Neural cell (in vitro differentiated cells): ENCODE results near the gene NR2C1. TPM values are rescaled to one million over a fixed set of nuclear protein-coding genes. Genes with fewer than 3 reads are reported as not detected.

ENCODE experiments used
- H2AFZ ChIP-seq: fragments of 200-600, 300-800 bp; sonication (generic), shearing (Covaris generic); 2 replicates; pipeline ENCODE4 v1.6.0; 2014; ENCODE audit warnings: low read depth, mild to moderate bottlenecking, antibody characterized with exemption, low read length, moderate library complexity
- H3F3A ChIP-seq: fragments of 200-600 bp; shearing (Covaris generic); 2 replicates; pipeline ENCODE4 v1.6.1; 2016; ENCODE audit warnings: mild to moderate bottlenecking, moderate library complexity, mixed read lengths, antibody characterized with exemption, low read length; ENCODE audit not compliant: insufficient read depth, poor library complexity, severe bottlenecking
- H3K27ac ChIP-seq: fragments of 200-600, 300-800 bp; sonication (generic), shearing (Covaris generic); 2 replicates; pipeline ENCODE4 v1.5.1; 2014; ENCODE audit warnings: mild to moderate bottlenecking, low read length, moderate library complexity
- H3K27me3 ChIP-seq: fragments of 300-800, 200-600 bp; sonication (generic), shearing (Covaris generic); 2 replicates; pipeline ENCODE4 v1.6.0; 2014; ENCODE audit warnings: mild to moderate bottlenecking, low read depth, low read length, moderate library complexity; ENCODE audit not compliant: insufficient read depth
- H3K36me3 ChIP-seq: fragments of 300-800, 200-600 bp; sonication (generic), shearing (Covaris generic); 2 replicates; pipeline ENCODE4 v1.5.1; 2014; ENCODE audit warnings: mild to moderate bottlenecking, antibody characterized with exemption, low read length, moderate library complexity; ENCODE audit not compliant: insufficient read depth
- H3K4me2 ChIP-seq: fragments of 300-800, 200-600 bp; sonication (generic), shearing (Covaris generic); 2 replicates; pipeline ENCODE4 v1.6.0; 2014; ENCODE audit warnings: mild to moderate bottlenecking, low read length
- H3K4me3 ChIP-seq: fragments of 300-800, 200-600 bp; sonication (generic), shearing (Covaris generic); 2 replicates; pipeline ENCODE4 v1.5.1; 2014; ENCODE audit warnings: mild to moderate bottlenecking, low read length, moderate library complexity
- H3K79me2 ChIP-seq: fragments of 200-600 bp; shearing (Covaris generic); replicated peaks from 2 replicates; pipeline ENCODE4 v1.6.0; 2014; ENCODE audit warnings: mild to moderate bottlenecking, low read length, moderate library complexity; ENCODE audit not compliant: insufficient read depth
- H3K9ac ChIP-seq: fragments of 300-800, 200-600 bp; sonication (generic), shearing (Covaris generic); 2 replicates; pipeline ENCODE4 v1.6.1; 2016; ENCODE audit warnings: mild to moderate bottlenecking, low read length, mixed read lengths
- H3K9me2 ChIP-seq: fragments of 200-600 bp; shearing (Covaris generic); 2 replicates; pipeline ENCODE4 v1.6.1; 2016; ENCODE audit warnings: mild to moderate bottlenecking, low read length, mixed read lengths; ENCODE audit not compliant: insufficient read depth
- H3K9me3 ChIP-seq: fragments of 200-600, 300-800 bp; sonication (generic), shearing (Covaris generic); 2 replicates; pipeline ENCODE4 v1.6.1; 2016; ENCODE audit warnings: mild to moderate bottlenecking, mixed run types, low read length, moderate library complexity, mixed read lengths
- H4K20me1 ChIP-seq: fragments of 200-600 bp; shearing (Covaris generic); 2 replicates; pipeline ENCODE4 v1.6.1; 2016; ENCODE audit warnings: mild to moderate bottlenecking, mixed run types; ENCODE audit not compliant: insufficient read depth
- CTCF ChIP-seq: fragments of 450-650 bp; IDR thresholded peaks from 2 replicates; pipeline ENCODE4 v1.5.1; 2014; ENCODE audit warnings: antibody characterized with exemption, mild to moderate bottlenecking, moderate library complexity; ENCODE audit not compliant: poor library complexity, severe bottlenecking
- EP300 ChIP-seq: fragments of 450-650 bp; conservative IDR thresholded peaks from 2 replicates; pipeline ENCODE4 v1.6.1; 2014; ENCODE audit warnings: antibody characterized with exemption, mild to moderate bottlenecking, moderate library complexity; ENCODE audit not compliant: poor library complexity, severe bottlenecking
- EZH2 ChIP-seq: fragments of 200-600, 300-800 bp; shearing (Covaris generic), sonication (generic); IDR thresholded peaks from 2 replicates; pipeline ENCODE4 v1.6.1; 2014; ENCODE audit warnings: antibody characterized with exemption, low read length, borderline replicate concordance, mild to moderate bottlenecking; ENCODE audit not compliant: insufficient read depth, poor library complexity, severe bottlenecking
- MXI1 ChIP-seq: fragments of 450-650 bp; conservative IDR thresholded peaks from 2 replicates; pipeline ENCODE4 v1.6.1; 2014; ENCODE audit warnings: antibody characterized with exemption, mild to moderate bottlenecking; ENCODE audit not compliant: poor library complexity, severe bottlenecking
- POLR2AphosphoS5 ChIP-seq: IDR thresholded peaks from 2 replicates; pipeline ENCODE4 v1.6.1; 2012
- RAD21 ChIP-seq: fragments of 450-650 bp; conservative IDR thresholded peaks from 2 replicates; pipeline ENCODE4 v1.6.1; 2014; ENCODE audit warnings: antibody characterized with exemption, mild to moderate bottlenecking, moderate library complexity
- REST ChIP-seq: IDR thresholded peaks from 2 replicates; pipeline ENCODE4 v1.6.1; 2012; ENCODE audit warnings: borderline replicate concordance
- SMC3 ChIP-seq: fragments of 450-650 bp; conservative IDR thresholded peaks from 2 replicates; pipeline ENCODE4 v1.6.1; 2014; ENCODE audit warnings: antibody characterized with exemption, mild to moderate bottlenecking, moderate library complexity; ENCODE audit not compliant: poor library complexity
- TAF1 ChIP-seq: IDR thresholded peaks from 2 replicates; pipeline ENCODE4 v1.6.1; 2012; ENCODE audit warnings: low read depth
- polyA plus RNA-seq: library from polyadenylated mRNA; depleted of rRNA; stranded (reverse); fragments of >200 nt; gene quantifications from 2 replicates; pipeline ENCODE4 v1.2.3, GENCODE V29; 2014

Gene NR2C1
- polyA plus RNA-seq, 1 donor from 2014 or later, result 137 TPM

GRCh38 chr12:95074766-95075165 is 1.3 kb upstream of the NR2C1 start:
- no peaks in the 10 kb centered on the region for H3K9me2 ChIP-seq
- no peak overlapping the region for H3K9ac ChIP-seq
- H3K4me3 ChIP-seq, result no peak overlapping the region
- no peak overlapping the region for H3K27ac ChIP-seq
- H3K4me2 ChIP-seq, result no peak overlapping the region
- no peaks in the 10 kb centered on the region for H3F3A ChIP-seq
- no peaks in the 10 kb centered on the region for H3K9me3 ChIP-seq
- no peak overlapping the region for H2AFZ ChIP-seq
- no peak for TF ChIP-seq POLR2AphosphoS5
- no peak for TF ChIP-seq RAD21
- no peak for TF ChIP-seq SMC3
- TF ChIP-seq MXI1, result no peak
- TF ChIP-seq CTCF, result no peak
- no peak for TF ChIP-seq EP300
- TF ChIP-seq TAF1, result no peak
- TF ChIP-seq REST, result no peak
- TF ChIP-seq EZH2, result no peak
- H3K79me2 ChIP-seq, result peaks cover 25% of the 10 kb centered on the region
- no peaks in the 10 kb centered on the region for H3K27me3 ChIP-seq
- no peaks in the 10 kb centered on the region for H3K36me3 ChIP-seq
- H4K20me1 ChIP-seq, result no peaks in the 10 kb centered on the region

DNA sequence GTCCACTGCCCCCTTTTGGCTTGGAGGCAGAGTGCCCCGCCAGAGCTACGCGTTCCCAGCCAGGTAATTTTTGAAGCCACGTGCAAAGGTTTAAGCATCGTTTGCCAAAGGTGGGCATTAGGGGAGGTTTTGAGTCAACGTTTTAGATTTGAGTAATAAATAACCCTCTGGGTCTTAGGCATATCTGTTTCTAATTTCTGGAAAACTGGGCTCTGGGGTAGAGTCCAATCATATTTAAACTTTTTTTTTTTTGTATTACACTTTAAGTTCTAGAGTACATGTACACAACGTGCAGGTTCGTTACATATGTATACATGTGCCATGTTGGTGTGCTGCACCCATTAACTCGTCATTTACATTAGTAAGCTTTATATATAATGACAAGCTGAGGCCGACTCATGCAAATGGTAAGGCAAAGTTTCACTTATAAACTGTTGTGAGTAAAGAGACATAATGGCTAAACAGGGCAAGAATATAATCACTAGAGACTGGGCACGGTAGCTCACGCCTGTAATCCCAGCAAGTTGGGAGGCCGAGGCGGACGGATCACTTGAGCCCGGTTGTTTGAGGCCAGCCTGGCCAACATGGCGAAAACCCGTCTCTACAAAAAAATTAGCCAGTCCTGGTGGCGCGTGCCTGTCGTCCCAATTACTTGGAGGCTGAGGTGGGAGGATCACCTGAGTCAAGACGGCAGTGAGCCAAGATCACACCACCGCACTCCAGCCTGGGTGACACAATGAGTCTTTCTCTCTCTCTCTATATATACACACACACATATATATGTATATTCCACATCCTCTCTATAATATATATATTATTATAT is 491 bp upstream of the NR2C1 start:
- Histone ChIP-seq H4K20me1 (no peaks in the 10 kb centered on the region), H3K27me3 (no peaks in the 10 kb centered on the region), H3K36me3 (no peaks in the 10 kb centered on the region), H3K27ac (no peak overlapping the region), H3K4me3 (peak overlapping the region; percentile 85), H3K9me2 (no peaks in the 10 kb centered on the region), H2AFZ (peak overlapping the region; percentile 76), H3F3A (no peaks in the 10 kb centered on the region), H3K9me3 (no peaks in the 10 kb centered on the region), H3K4me2 (no peak overlapping the region), H3K9ac (no peak overlapping the region), H3K79me2 (peaks cover 32% of the 10 kb centered on the region)
- TF ChIP-seq EP300, result no peak
- TF ChIP-seq CTCF, result peak; percentile 94
- peak; percentile 70 for TF ChIP-seq SMC3
- TF ChIP-seq REST, result no peak
- TF ChIP-seq MXI1, result peak; percentile 74
- TF ChIP-seq TAF1, result no peak
- no peak for TF ChIP-seq EZH2
- TF ChIP-seq POLR2AphosphoS5, result no peak
- no peak for TF ChIP-seq RAD21
